T-helper 1 cell treated with Interleukin-12 subunit alpha and Interleukin-12 subunit beta and Interleukin-4 antibody, amounts not matched to agents 30 μg/mL and 1 μg/mL, for 36 hours (primary cell): ENCODE data around the gene TMEM179.

Experiments used
- H3K27ac Mint-ChIP-seq: one replicate; pipeline ENCODE4 v1.8.0; 2021; ENCODE audit warnings: mild to moderate bottlenecking, mixed read lengths
- H3K27me3 Mint-ChIP-seq: one replicate; pipeline ENCODE4 v1.8.0; 2021; ENCODE audit warnings: low read depth, mixed read lengths
- H3K36me3 Mint-ChIP-seq: one replicate; pipeline ENCODE4 v1.8.0; 2021; ENCODE audit warnings: low read depth, mixed read lengths
- H3K4me1 Mint-ChIP-seq: one replicate; pipeline ENCODE4 v1.8.0; 2021; ENCODE audit warnings: low read depth, mixed read lengths
- H3K4me3 Mint-ChIP-seq: one replicate; pipeline ENCODE4 v1.8.0; 2021; ENCODE audit warnings: mild to moderate bottlenecking, moderate library complexity, mixed read lengths
- H3K9me3 Mint-ChIP-seq: one replicate; pipeline ENCODE4 v1.8.0; 2021; ENCODE audit warnings: mixed read lengths

TMEM179 gene

DNA sequence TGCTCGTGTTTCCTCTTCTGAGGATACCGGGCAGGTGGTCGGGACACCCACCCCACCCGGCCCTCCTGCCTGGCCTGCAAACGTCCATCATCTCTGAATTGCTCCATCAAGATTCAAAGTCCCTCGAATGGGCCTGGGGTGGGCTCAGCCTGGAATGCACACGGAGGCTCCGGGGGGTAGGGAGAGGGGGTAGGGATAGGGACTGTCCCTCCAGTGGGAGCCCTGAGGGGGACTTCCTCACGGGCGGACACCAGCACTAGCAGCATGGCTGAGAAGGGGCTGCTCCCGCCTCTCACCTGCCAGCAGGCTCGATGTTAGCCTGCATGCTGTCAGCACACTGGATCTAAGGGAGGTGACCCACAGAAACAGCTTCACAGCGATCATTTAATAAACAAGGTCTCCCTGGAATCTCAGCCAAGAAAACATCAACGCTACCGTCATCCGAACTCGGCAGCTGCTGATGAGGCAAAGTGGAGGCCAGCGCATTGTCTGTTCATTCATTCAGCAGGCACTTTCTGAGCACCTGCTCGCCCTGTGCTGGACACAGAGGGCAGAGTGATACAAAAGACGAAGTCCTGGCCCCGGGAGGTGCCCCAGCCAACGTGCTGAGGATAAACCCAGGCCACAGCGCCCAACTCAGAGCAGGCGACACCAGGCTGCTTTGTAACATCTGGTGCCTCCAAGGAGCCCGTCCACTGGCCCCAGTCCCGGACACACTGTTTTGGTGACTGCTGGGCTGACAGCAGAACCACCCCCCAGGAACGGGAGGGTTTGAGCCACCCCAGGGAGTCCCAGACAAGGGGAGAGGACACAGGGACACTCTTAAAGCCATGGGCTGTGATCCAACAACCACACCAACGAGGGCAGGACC lies 6.3 kb downstream of the TMEM179 start:
- Mint-ChIP-seq H3K9me3 (no peaks in the 10 kb centered on the region), H3K27me3 (peaks cover 3% of the 10 kb centered on the region), H3K27ac (no peak overlapping the region), H3K4me3 (no peak overlapping the region), H3K4me1 (no peaks in the 10 kb centered on the region), H3K36me3 (no peaks in the 10 kb centered on the region)

GRCh38 chr14:104597576-104597975 lies 7.0 kb downstream of the TMEM179 start:
- no peaks in the 10 kb centered on the region for H3K9me3 Mint-ChIP-seq
- H3K4me3 Mint-ChIP-seq, result no peak overlapping the region
- no peaks in the 10 kb centered on the region for H3K4me1 Mint-ChIP-seq
- H3K27ac Mint-ChIP-seq, result no peak overlapping the region
- no peaks in the 10 kb centered on the region for H3K36me3 Mint-ChIP-seq
- no peaks in the 10 kb centered on the region for H3K27me3 Mint-ChIP-seq

DNA sequence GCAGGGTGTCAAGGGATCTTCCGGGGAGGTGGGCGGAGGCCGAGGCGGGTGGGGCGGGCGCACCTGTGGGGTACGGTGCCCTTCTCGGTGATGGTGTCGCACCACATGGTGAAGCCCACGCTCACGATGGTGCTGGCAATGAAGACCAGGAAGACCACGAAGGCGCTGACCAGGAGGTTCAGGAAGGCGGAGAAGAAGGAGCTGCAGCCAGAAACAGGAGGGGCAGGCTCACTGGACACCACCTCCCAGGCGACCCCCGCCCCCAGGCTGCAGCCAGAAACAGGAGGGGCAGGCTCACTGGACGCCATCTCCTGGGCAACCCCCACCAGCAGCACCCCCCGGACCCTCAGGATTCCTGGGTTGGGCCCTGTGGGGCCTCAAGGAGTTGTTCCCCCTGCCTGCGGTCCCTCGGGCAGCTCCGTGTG lies 7.6 kb downstream of the TMEM179 start:
- Mint-ChIP-seq H3K4me3 (no peak overlapping the region), H3K9me3 (no peaks in the 10 kb centered on the region), H3K27me3 (no peaks in the 10 kb centered on the region), H3K36me3 (no peaks in the 10 kb centered on the region), H3K4me1 (no peaks in the 10 kb centered on the region), H3K27ac (no peak overlapping the region)

- Mint-ChIP-seq H3K27ac (no peak overlapping the region), H3K36me3 (no peaks in the 10 kb centered on the region), H3K27me3 (no peaks in the 10 kb centered on the region), H3K4me3 (no peak overlapping the region), H3K9me3 (no peaks in the 10 kb centered on the region), H3K4me1 (no peaks in the 10 kb centered on the region)
These were observed 8.1 kb downstream of the TMEM179 start for GRCh38 chr14:104596451-104596918.

- Mint-ChIP-seq H3K4me3 (no peak overlapping the region), H3K36me3 (no peaks in the 10 kb centered on the region), H3K9me3 (no peaks in the 10 kb centered on the region), H3K4me1 (no peaks in the 10 kb centered on the region), H3K27ac (no peak overlapping the region), H3K27me3 (no peaks in the 10 kb centered on the region)
These were observed 8.6 kb downstream of the TMEM179 start for GRCh38 chr14:104595911-104596450.

- Mint-ChIP-seq H3K27me3 (no peaks in the 10 kb centered on the region), H3K27ac (no peak overlapping the region), H3K4me1 (no peaks in the 10 kb centered on the region), H3K36me3 (no peaks in the 10 kb centered on the region), H3K9me3 (no peaks in the 10 kb centered on the region), H3K4me3 (no peak overlapping the region)
These were observed 9.4 kb downstream of the TMEM179 start for GRCh38 chr14:104595116-104595675.

DNA sequence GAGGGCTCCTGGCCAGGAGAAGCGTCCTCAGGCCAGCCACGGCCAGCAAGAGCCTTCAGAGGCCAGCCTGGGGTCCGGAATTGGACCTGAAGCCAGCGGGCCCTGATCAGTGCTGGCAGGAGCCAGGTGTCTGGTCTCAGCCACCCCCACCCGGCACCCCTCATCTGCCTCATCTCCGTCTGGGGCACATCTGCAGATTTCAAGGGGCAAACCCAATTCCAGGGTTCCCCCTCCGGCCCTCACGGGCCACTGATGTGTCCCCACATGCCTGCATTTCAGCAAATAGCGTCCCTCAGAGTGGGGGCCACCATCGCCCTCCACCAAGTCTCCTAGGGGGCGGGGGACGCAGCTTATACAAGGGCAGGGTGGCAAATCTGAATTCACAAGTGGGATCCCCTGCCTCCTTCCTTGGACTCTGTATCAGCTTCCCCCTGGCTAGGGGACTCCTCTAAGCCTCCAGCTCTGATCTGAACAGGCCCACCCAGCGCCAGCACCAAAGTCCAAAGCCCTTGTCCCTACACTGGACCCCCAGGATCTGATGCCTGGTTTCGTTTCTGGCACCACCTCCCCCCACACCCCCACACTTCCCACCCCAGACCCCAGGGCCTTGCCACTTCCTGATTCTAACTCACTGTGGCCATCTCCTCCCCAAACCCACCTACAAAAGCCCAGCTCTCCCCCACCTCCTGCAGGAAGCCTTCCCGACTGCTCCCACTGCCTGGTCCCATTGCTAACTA lies 10.1 kb downstream of the TMEM179 start:
- Mint-ChIP-seq H3K36me3 (no peaks in the 10 kb centered on the region), H3K4me1 (no peaks in the 10 kb centered on the region), H3K27me3 (no peaks in the 10 kb centered on the region), H3K4me3 (no peak overlapping the region), H3K9me3 (no peaks in the 10 kb centered on the region), H3K27ac (no peak overlapping the region)

DNA sequence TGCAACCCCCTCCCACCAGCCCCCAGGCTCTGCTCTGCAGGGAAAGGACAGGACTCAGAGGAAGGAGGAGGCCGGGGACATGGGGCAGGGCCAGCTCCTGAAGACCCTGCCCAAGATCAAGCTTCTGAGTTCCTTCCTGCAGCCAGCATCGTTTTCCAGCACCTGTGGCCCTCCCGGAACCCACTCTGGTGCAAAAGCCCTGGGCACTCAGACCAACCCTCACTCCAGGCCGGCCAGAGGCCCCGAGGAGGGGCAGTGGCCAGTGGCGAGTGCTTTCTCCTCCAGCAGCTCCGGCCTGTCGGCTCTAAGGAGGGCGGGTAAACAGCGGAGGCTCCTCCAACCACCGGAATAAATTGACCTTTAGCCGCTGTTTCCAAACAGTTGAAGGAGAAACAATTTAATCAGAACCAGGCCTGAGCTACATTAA lies 10.8 kb downstream of the TMEM179 start:
- Mint-ChIP-seq H3K27ac (no peak overlapping the region), H3K4me3 (no peak overlapping the region), H3K9me3 (no peaks in the 10 kb centered on the region), H3K27me3 (no peaks in the 10 kb centered on the region), H3K4me1 (no peaks in the 10 kb centered on the region), H3K36me3 (no peaks in the 10 kb centered on the region)

DNA sequence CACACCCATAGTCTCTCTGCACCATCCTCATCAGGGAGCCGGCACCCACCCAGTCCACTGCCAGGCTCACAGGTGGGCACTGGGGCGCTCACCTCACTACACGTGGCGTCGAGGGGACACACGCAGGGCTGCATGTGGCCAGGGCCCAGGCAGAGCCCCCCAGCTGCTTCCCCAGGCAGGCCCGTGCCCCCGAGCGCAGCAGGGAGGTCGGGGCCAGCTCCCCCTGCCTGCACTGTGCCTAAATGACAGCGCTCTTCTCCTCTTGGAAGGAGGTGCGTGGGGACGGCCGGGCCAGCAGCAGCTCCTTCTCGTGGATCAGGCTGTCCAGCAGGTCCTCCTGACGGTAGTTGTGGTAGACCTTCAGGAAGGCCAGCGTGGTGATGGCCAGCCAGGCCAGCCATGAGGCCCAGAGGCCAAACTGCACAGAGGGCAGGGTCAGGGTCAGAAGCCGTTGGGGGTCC lies 11.3 kb downstream of the TMEM179 start:
- Mint-ChIP-seq H3K4me3 (no peak overlapping the region), H3K27me3 (no peaks in the 10 kb centered on the region), H3K9me3 (no peaks in the 10 kb centered on the region), H3K27ac (no peak overlapping the region), H3K36me3 (no peaks in the 10 kb centered on the region), H3K4me1 (no peaks in the 10 kb centered on the region)

DNA sequence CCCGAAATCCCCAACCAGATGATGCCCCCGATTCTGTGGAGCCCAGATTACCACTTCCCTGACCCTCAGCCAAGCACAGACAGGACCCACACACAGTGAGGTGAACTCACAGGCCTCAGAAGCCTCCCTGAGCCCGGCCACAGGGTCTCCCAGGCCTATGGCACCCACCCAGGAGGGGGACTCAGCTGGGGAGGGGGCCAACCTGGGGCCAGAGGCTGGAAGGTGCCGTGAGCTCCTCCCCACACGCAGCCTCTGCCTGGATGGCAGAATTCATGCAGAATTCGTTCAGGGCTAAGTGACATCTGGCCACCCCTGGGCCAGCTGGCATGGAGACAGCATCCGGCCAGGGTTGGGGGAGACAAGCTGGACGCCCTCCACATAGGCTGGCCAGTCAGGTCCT lies 11.8 kb downstream of the TMEM179 start:
- H3K27ac Mint-ChIP-seq, result no peak overlapping the region
- no peaks in the 10 kb centered on the region for H3K9me3 Mint-ChIP-seq
- H3K36me3 Mint-ChIP-seq, result no peaks in the 10 kb centered on the region
- H3K4me3 Mint-ChIP-seq, result no peak overlapping the region
- H3K27me3 Mint-ChIP-seq, result no peaks in the 10 kb centered on the region
- no peaks in the 10 kb centered on the region for H3K4me1 Mint-ChIP-seq

DNA sequence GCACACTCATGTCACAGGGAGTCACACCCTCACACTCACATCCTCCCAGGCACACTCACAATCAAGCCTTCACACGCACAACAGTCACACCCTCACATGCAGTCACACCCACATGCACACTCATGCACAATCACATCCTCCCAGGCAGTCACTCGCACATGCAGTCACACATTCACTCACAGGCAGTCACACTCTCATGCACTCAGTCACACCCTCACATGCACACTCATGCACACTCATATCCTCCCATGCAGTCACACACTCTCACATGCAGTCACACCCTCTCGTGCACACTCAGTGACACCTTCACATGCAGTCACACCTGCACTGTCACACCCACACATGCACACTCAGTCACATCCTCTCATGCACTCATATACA lies 12.3 kb downstream of the TMEM179 start:
- no peaks in the 10 kb centered on the region for H3K36me3 Mint-ChIP-seq
- no peak overlapping the region for H3K4me3 Mint-ChIP-seq
- H3K27ac Mint-ChIP-seq, result no peak overlapping the region
- no peaks in the 10 kb centered on the region for H3K4me1 Mint-ChIP-seq
- no peaks in the 10 kb centered on the region for H3K9me3 Mint-ChIP-seq
- H3K27me3 Mint-ChIP-seq, result no peaks in the 10 kb centered on the region

GRCh38 chr14:104591506-104592291 lies 12.9 kb downstream of the TMEM179 start:
- Mint-ChIP-seq H3K27me3 (no peaks in the 10 kb centered on the region), H3K27ac (no peak overlapping the region), H3K9me3 (no peaks in the 10 kb centered on the region), H3K4me1 (no peaks in the 10 kb centered on the region), H3K4me3 (no peak overlapping the region), H3K36me3 (no peaks in the 10 kb centered on the region)

DNA sequence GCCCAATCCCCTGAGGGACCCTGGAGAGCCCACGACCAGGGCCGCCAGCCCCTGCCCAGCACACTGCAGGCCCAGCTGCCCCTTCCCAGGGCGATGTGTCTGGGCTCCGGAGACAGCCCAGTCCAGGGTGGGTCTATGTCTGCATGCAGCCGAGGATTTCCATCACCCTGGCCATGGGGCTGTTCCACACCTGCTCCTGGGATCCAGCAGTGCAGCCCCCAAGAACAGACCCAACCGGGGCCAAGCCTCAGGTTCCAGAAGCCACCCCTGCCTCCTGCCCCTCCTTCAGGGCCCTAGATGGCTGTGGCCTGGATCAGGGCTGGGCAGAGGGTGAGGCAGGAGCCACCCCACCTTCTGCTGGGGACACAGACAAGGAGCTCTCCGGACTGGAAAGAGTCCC lies 13.5 kb downstream of the TMEM179 start:
- no peaks in the 10 kb centered on the region for H3K27me3 Mint-ChIP-seq
- H3K4me3 Mint-ChIP-seq, result no peak overlapping the region
- no peaks in the 10 kb centered on the region for H3K4me1 Mint-ChIP-seq
- H3K27ac Mint-ChIP-seq, result no peak overlapping the region
- no peaks in the 10 kb centered on the region for H3K36me3 Mint-ChIP-seq
- no peaks in the 10 kb centered on the region for H3K9me3 Mint-ChIP-seq
